SK-N-SH (cell line): ENCODE measurements around the gene GOLGA6D. TPM values are rescaled to one million over a fixed set of nuclear protein-coding genes. Genes with fewer than 3 reads are reported as not detected.
"Not testable (repeated sequence)": the region's sequence is repeated elsewhere in the genome, so short reads cannot be mapped to it uniquely, and the experiment has no call there.

Source experiments
- CTCF ChIA-PET: fragments of 300-600, 350-600 bp; formaldehyde crosslinking; extraction: SDS; loops from one replicate; lab custom pipeline; 2021; lab: Yijun Ruan, JAX
- POLR2A ChIA-PET: fragments of 350-600 bp; sonication (Branson Sonifier 250); formaldehyde crosslinking; extraction: SDS; loops from one replicate; lab custom pipeline; 2020; ENCODE audit warnings: antibody characterized with exemption, inconsistent platforms; lab: Yijun Ruan, JAX
- DNase-seq: peaks from one replicate; pipeline ENCODE4 v3.0.0; 2012
- H2AFZ ChIP-seq: fragments of 200-600 bp; sonication (generic); 2 replicates; pipeline ENCODE4 v1.8.1; 2016; ENCODE audit warnings: antibody characterized with exemption, mild to moderate bottlenecking, low read depth
- H3F3A ChIP-seq: fragments of 200-600 bp; sonication (generic); replicated peaks from 2 replicates; pipeline ENCODE3; 2016; ENCODE audit warnings: antibody characterized with exemption, mild to moderate bottlenecking; ENCODE audit not compliant: insufficient read depth
- H3K27ac ChIP-seq, 2 experiments: fragments of 200-500 bp in 1 of 2; fragments of 200-600 bp in 1 of 2; sonication (Bioruptor generic) in 1 of 2; sonication (generic), shearing (Covaris generic) in 1 of 2; 2 replicates each; pipeline versions ENCODE4 v1.5.1 to v1.6.1; 2014 to 2016; ENCODE audit warnings: low read depth in 2 of 2, inconsistent platforms in 1 of 2, low read length in 1 of 2, mild to moderate bottlenecking in 1 of 2, mixed read lengths in 1 of 2
- H3K27me3 ChIP-seq: fragments of 200-600 bp; sonication (generic), shearing (Covaris generic); 2 replicates; pipeline ENCODE4 v1.6.1; 2016; ENCODE audit warnings: mixed run types; ENCODE audit not compliant: insufficient read depth
- H3K36me3 ChIP-seq, 2 experiments: fragments of 200-500 bp in 1 of 2; fragments of 200-600 bp in 1 of 2; sonication (Bioruptor generic) in 1 of 2; sonication (generic) in 1 of 2; replicated peaks in 1 of 2; 2 replicates each; pipeline versions ENCODE3 to v1.5.1; 2014 to 2016; ENCODE audit warnings: low read length in 1 of 2, mild to moderate bottlenecking in 1 of 2; ENCODE audit not compliant: insufficient read depth in 2 of 2, control insufficient read depth in 1 of 2
- H3K4me1 ChIP-seq, 2 experiments: fragments of 200-500 bp in 1 of 2; fragments of 200-600 bp in 1 of 2; sonication (Bioruptor generic) in 1 of 2; sonication (generic), shearing (Covaris generic) in 1 of 2; 2 replicates each; pipeline versions ENCODE4 v1.5.1 to v1.6.1; 2014 to 2016; ENCODE audit warnings: low read depth in 1 of 2, low read length in 1 of 2, mixed run types in 1 of 2; ENCODE audit not compliant: insufficient read depth in 2 of 2, control insufficient read depth in 1 of 2
- H3K4me2 ChIP-seq: fragments of 200-600 bp; sonication (generic), shearing (Covaris generic); 2 replicates; pipeline ENCODE4 v1.6.1; 2017; ENCODE audit warnings: mixed run types
- H3K4me3 ChIP-seq, 2 experiments: fragments of 200-500 bp in 1 of 2; fragments of 200-600 bp in 1 of 2; sonication (Bioruptor generic) in 1 of 2; sonication (generic), shearing (Covaris generic) in 1 of 2; 2 replicates each; pipeline versions ENCODE4 v1.5.1 to v1.8.1; 2014 to 2016; ENCODE audit warnings: low read depth in 2 of 2, inconsistent platforms in 1 of 2, low read length in 1 of 2, mild to moderate bottlenecking in 1 of 2, mixed read lengths in 1 of 2, moderate library complexity in 1 of 2
- H3K79me2 ChIP-seq: fragments of 200-600 bp; sonication (generic); 2 replicates; pipeline ENCODE4 v1.8.1; 2017; ENCODE audit warnings: mild to moderate bottlenecking; ENCODE audit not compliant: insufficient read depth
- H3K9ac ChIP-seq: fragments of 200-600 bp; sonication (generic); 2 replicates; pipeline ENCODE4 v1.6.1; 2017; ENCODE audit warnings: mixed run types
- H3K9me2 ChIP-seq: fragments of 200-600 bp; sonication (generic); 2 replicates; pipeline ENCODE4 v1.6.1; 2017; ENCODE audit warnings: mixed run types
- H3K9me3 ChIP-seq: fragments of 200-600 bp; sonication (generic); 2 replicates; pipeline ENCODE4 v1.6.1; 2017; ENCODE audit warnings: mixed run types, mild to moderate bottlenecking, moderate library complexity
- H4K20me1 ChIP-seq: fragments of 200-600 bp; sonication (generic); 2 replicates; pipeline ENCODE4 v1.6.1; 2017; ENCODE audit warnings: mild to moderate bottlenecking, mixed run types; ENCODE audit not compliant: insufficient read depth
- NRF1 ChIP-seq: IDR thresholded peaks from 2 replicates; pipeline ENCODE4 v1.6.1; 2012; ENCODE audit warnings: low read depth, mild to moderate bottlenecking, low read length
- WGBS: methylation state at CpG from one replicate; pipeline ENCODE4 v1.1.6; 2017; ENCODE audit warnings: low lambda C conversion rate; 5-methylcytosine and 5-hydroxymethylcytosine counted together
- polyA plus RNA-seq, 3 experiments: library from polyadenylated mRNA; depleted of rRNA; stranded (reverse); fragments of >200 nt; gene quantifications; 2 replicates each; pipeline ENCODE4 v1.2.3, GENCODE V29; 2012
- TF ChIP-seq, protein P1 (sequence below): IDR thresholded peaks from 2 replicates; pipeline ENCODE4 v1.4.0; 2012; ENCODE audit warnings: low read depth
- TF ChIP-seq, protein P2 (sequence below): fragments of 200-600 bp; sonication (generic); IDR thresholded peaks from 2 replicates; pipeline ENCODE4 v1.6.1; 2017; ENCODE audit warnings: antibody characterized with exemption, mild to moderate bottlenecking, moderate library complexity

Gene GOLGA6D, protein sequence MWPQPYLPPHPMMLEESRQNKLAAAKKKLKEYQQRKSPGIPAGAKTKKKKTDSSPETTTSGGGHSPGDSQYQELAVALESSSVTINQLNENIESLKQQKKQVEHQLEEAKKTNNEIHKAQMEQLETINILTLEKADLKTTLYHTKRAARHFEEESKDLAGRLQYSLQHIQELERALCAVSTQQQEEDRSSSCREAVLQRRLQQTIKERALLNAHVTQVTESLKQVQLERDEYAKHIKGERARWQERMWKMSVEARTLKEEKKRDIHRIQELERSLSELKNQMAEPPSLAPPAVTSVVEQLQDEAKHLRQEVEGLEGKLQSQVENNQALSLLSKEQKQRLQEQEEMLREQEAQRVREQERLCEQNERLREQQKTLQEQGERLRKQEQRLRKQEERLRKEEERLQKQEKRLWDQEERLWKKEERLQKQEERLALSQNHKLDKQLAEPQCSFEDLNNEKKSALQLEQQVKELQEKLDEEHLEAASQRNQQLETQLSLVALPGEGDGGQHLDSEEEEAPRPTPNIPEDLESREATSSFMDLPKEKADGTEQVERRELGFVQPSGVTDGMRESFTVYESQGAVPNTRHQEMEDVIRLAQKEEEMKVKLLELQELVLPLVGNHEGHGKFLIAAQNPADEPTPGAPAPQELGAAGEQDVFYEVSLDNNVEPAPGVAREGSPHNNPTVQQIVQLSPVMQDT
- 0.02 TPM in 1 of 2 replicates, not detected in the other for polyA plus RNA-seq (2012; rRNA removed)
- polyA plus RNA-seq (2012; cell fraction: cytosol; rRNA removed), result not detected in 2 replicates
- 0.01 TPM in 1 of 2 replicates, not detected in the other for polyA plus RNA-seq (2012; cell fraction: nucleus; rRNA removed)

DNA sequence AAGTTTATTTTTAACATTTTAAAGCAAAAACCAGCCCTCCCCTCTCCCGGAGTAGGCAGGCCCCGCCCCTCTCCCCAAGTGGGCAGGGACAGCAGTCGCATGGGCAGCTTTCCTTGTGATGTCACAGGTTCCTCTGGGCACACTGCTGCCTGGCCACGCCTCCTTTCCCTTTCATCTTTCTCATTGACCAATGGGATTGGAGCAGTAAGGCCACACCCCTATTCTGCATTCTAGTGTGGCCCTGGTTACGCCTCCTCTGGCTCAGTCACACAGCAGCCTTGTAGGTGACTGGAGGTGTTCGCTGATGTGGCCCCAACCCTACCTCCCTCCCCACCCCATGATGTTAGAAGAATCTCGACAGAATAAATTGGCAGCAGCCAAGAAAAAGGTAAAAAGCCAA is at the start of gene GOLGA6D:
Gene GOLGA6D, plus strand, starts transcription at position 264 of the 400 bp plus-strand sequence. Its CDS starts 41 bp downstream, at position 305.
- H4K20me1 ChIP-seq, H3K9ac ChIP-seq, DNase-seq, H3K4me2 ChIP-seq, H3K9me3 ChIP-seq, H3K4me1 ChIP-seq, H3K4me3 ChIP-seq, H3F3A ChIP-seq, H2AFZ ChIP-seq, CTCF ChIA-PET, H3K9me2 ChIP-seq, H3K36me3 ChIP-seq, POLR2A ChIA-PET, H3K27ac ChIP-seq, H3K27me3 ChIP-seq, H3K79me2 ChIP-seq: not testable (repeated sequence)
- no CpG with 5 or more reads among the region's 7 CpGs for WGBS

DNA sequence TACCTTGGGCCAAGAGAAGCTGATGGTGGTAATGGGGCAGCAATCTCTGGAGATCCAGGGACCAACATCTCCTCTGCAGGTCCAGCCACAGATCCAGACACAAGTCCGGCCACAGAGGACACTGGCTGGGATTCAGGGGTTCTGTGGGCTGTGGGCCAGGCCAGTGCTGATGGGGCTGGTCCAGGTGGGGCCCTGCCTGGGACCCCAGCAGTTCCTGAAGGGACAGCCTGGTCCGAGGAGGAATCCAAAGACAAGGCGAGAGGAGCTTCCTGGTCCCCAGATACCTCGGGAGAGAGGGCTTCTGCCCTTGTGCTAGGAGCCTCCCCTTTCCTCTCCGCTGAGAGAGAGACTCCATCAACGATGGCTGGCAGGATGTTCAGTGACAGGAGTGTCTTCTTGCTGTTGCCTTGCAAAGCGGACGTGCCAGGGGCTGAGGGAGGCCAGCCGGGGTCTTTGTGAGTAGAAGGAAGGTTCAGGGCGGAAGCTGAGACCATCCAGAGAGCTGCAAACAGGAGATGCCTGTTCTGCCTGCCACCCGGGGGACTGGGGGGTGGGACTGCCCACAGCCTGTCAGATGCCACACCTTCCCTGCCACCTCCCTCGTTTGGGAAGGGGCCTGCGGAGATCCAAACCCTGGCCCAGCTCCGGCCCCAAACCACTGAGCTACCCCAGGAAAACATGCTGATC is 49.0 kb upstream of the GOLGA6D start:
- H3K36me3 ChIP-seq, result no peaks in the 10 kb centered on the region
- H3K4me2 ChIP-seq, result no peak overlapping the region
- no peak overlapping the region for H3K4me3 ChIP-seq
- no peak overlapping the region for H3K9ac ChIP-seq
- POLR2A ChIA-PET, result no interaction called here
- no peak overlapping the region for H3K27ac ChIP-seq
- WGBS, result 55% methylated on average over 5 of the region's 14 CpGs
- no peak for DNase-seq
- H2AFZ ChIP-seq, result no peak overlapping the region
- CTCF ChIA-PET, result interaction anchor here (1.5 kb wide), 1 partner anchor 204 kb away, joined by 4 read pairs; no protein-coding TSS in a partner anchor
- H3K9me3 ChIP-seq, result no peaks in the 10 kb centered on the region
- H3K9me2 ChIP-seq, result no peaks in the 10 kb centered on the region
- peaks cover 13% of the 10 kb centered on the region for H3K27me3 ChIP-seq
- H3K79me2 ChIP-seq, result no peaks in the 10 kb centered on the region
- TF ChIP-seq, protein P1, sequence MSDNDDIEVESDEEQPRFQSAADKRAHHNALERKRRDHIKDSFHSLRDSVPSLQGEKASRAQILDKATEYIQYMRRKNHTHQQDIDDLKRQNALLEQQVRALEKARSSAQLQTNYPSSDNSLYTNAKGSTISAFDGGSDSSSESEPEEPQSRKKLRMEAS, result no peak
- TF ChIP-seq, protein P2, sequence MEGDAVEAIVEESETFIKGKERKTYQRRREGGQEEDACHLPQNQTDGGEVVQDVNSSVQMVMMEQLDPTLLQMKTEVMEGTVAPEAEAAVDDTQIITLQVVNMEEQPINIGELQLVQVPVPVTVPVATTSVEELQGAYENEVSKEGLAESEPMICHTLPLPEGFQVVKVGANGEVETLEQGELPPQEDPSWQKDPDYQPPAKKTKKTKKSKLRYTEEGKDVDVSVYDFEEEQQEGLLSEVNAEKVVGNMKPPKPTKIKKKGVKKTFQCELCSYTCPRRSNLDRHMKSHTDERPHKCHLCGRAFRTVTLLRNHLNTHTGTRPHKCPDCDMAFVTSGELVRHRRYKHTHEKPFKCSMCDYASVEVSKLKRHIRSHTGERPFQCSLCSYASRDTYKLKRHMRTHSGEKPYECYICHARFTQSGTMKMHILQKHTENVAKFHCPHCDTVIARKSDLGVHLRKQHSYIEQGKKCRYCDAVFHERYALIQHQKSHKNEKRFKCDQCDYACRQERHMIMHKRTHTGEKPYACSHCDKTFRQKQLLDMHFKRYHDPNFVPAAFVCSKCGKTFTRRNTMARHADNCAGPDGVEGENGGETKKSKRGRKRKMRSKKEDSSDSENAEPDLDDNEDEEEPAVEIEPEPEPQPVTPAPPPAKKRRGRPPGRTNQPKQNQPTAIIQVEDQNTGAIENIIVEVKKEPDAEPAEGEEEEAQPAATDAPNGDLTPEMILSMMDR, result no peak
- no peak for TF ChIP-seq NRF1
- H4K20me1 ChIP-seq, result no peaks in the 10 kb centered on the region
- H3F3A ChIP-seq, result no peaks in the 10 kb centered on the region
- H3K4me1 ChIP-seq, result peaks cover 0 to 3% of the 10 kb centered on the region in 2 experiments; a peak in 1 of 4 replicates
